ENCODE measurements around the gene PUDP. TPM values are rescaled to one million over a fixed set of nuclear protein-coding genes. Genes with fewer than 3 reads are reported as not detected.
"Not testable (repeated sequence)": the region's sequence is repeated elsewhere in the genome, so short reads cannot be mapped to it uniquely, and the experiment has no call there.

The PUDP gene
- total RNA-seq, 4 donors from 2014 or later, result 5.3 to 16.1 (median 5.6) TPM

DNA sequence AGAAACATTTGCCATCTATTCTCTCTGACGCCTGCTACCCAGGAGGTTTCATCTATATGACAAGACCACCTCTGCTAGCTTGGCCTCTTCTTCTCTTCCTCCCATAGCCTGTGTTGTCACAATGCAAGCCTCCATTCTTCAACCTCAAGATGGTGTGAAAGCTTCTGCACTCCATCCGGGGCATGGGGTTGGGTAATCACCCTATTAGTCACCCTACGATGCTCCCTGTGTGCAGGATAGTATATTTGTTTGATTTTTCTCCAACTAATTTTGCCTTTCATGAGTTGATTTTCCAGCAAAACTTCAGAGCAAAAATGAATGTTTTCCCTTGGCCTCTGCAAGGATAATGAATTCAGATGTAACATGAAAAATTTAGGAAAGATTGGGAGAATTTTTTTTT is 128.4 kb downstream of the PUDP start:
- H3K9me3 ChIP-seq, result no peaks in the 10 kb centered on the region
- no peaks in the 10 kb centered on the region for H3K36me3 ChIP-seq
- no peak overlapping the region for H3K4me3 ChIP-seq
- TF ChIP-seq, protein P1, sequence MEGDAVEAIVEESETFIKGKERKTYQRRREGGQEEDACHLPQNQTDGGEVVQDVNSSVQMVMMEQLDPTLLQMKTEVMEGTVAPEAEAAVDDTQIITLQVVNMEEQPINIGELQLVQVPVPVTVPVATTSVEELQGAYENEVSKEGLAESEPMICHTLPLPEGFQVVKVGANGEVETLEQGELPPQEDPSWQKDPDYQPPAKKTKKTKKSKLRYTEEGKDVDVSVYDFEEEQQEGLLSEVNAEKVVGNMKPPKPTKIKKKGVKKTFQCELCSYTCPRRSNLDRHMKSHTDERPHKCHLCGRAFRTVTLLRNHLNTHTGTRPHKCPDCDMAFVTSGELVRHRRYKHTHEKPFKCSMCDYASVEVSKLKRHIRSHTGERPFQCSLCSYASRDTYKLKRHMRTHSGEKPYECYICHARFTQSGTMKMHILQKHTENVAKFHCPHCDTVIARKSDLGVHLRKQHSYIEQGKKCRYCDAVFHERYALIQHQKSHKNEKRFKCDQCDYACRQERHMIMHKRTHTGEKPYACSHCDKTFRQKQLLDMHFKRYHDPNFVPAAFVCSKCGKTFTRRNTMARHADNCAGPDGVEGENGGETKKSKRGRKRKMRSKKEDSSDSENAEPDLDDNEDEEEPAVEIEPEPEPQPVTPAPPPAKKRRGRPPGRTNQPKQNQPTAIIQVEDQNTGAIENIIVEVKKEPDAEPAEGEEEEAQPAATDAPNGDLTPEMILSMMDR (IDR thresholded peaks at IDR 0.05), result no peak
- TF ChIP-seq EP300 (IDR thresholded peaks at IDR 0.05) (no peak), POLR2A (IDR thresholded peaks at IDR 0.05) (no peak), POLR2AphosphoS5 (IDR thresholded peaks at IDR 0.05) (no peak)
- no peak overlapping the region for H3K27ac ChIP-seq
- no peak for DNase-seq (ENCODE audit: low spot score in 2 of 2)
- 80% methylated on average over 3 of the region's 3 CpGs for WGBS
- no peaks in the 10 kb centered on the region for H3K27me3 ChIP-seq
- H3K4me1 ChIP-seq, result no peaks in the 10 kb centered on the region

- H3K4me1 ChIP-seq; H3K9me3 ChIP-seq; H3K4me3 ChIP-seq; DNase-seq (ENCODE audit: low spot score in 2 of 2); H3K36me3 ChIP-seq; H3K27ac ChIP-seq; H3K27me3 ChIP-seq: not testable (repeated sequence)
- WGBS, result 71% methylated on average over 8 of the region's 8 CpGs
These were observed 135.6 kb downstream of the PUDP start for GRCh38 chrX:7012262-7012834.

DNA sequence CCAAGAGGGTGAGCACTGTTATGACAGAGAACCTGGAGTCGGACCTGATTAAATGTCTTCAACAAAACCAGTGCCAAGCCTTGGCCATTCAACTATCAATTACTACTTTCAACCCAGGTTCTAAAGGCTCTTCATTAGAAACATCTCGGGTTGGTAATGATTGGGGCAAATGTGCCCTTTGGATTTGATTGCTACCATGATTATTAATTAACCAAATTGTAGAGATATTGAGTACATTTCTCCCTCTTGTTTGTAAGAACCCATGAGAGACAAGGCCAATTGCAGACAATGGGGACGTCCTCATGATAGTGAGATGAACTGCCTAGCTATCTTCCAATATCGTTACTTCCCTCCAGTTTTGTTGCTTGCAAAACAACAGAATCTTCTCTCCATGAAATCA is 137.1 kb downstream of the PUDP start:
- not testable (repeated sequence) for H3K27me3 ChIP-seq; H3K4me1 ChIP-seq; H3K9me3 ChIP-seq; H3K27ac ChIP-seq; H3K4me3 ChIP-seq; DNase-seq (ENCODE audit: low spot score in 2 of 2); H3K36me3 ChIP-seq
- WGBS, result 91% methylated on average over 4 of the region's 4 CpGs

DNA sequence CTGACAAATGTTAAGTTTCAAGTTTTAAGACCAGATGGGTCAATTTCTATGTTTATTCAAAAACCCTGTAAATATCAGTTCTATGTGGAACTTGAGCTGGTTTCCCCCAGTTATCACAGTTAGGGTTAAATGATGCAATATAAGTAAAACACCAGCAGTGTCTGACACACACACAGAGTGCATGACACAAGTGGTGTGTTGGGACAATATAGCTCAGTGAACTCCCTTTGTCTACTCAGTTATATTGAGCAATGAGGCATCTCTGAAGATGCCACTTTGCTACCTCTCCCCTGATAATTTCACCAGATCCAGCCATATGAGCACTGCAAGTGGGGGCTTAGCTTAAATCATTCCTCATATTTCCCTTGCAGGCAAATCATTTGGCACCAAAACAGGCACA is 140.6 kb downstream of the PUDP start:
- not testable (repeated sequence) for H3K9me3 ChIP-seq, H3K27ac ChIP-seq, H3K36me3 ChIP-seq

More for the DNA sequence above, 140.6 kb downstream of the PUDP start:
- not testable (repeated sequence) for H3K4me3 ChIP-seq; DNase-seq (ENCODE audit: low spot score in 2 of 2); H3K4me1 ChIP-seq; H3K27me3 ChIP-seq

Other genes starting within 250 kb of the PUDP start
- gene STS, start 441 bp downstream of the PUDP start, total RNA-seq, result 1 to 10 TPM; 5.0 to 7.9 (median 5.6) TPM